Testis (tissue), 2 donors: ENCODE data around the gene ISOC1.

ENCODE experiments used
- CTCF ChIP-seq, 3 experiments: fragments of 450-650 bp in 2 of 3; fragments of 200-600 bp in 1 of 3; sonication (generic) in 1 of 3; IDR thresholded peaks; one replicate each; pipeline ENCODE4 v1.5.1; 2016 to 2019; ENCODE audit warnings: antibody characterized with exemption in 3 of 3, mild to moderate bottlenecking in 2 of 3, moderate library complexity in 1 of 3
- POLR2A ChIP-seq: fragments of 450-650 bp; IDR thresholded peaks from one replicate; pipeline ENCODE4 v1.6.1; 2017; ENCODE audit warnings: antibody characterized with exemption, mild to moderate bottlenecking, moderate library complexity

- TF ChIP-seq POLR2A (no peak), CTCF (IDR thresholded peaks at IDR 0.05) (no peak)
Observed at GRCh38 chr5:129103397-129103796, 8.8 kb downstream of the ISOC1 start.
